Measurements from ENCODE around the gene KDM2B.

Gene KDM2B

DNA sequence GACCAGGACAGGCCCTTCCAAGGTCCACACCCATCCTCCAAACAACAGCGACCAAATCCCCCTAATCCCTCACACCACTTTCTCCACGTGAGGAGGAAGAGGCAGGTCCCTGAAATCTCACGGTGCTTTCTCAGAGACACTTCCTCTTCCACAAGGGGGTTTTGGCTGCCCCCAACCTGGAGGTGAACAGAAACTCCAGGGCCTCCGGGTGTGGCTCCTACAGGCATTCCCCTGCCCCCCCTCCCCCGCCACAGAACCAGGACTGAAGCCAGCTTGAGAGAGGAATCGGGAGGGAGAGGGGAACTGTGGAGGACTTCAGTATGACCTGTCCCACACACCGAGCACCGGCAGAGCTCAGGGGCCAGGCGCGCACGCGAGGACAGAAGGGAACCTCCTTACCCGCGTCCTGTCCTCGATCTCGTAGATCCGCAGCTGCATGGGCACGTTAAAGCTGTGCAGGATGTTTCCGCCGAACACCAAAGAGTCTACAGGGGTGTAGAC lies 60.2 kb downstream of the KDM2B start:
- POLR2A ChIA-PET, result no interaction called here
- CTCF ChIA-PET, result interaction anchor here (1.0 to 1.6 kb wide), 3 partner anchors 18 to 26 kb away, joined by 3 to 4 read pairs (median 3); no protein-coding TSS in a partner anchor
- TF ChIP-seq, protein P1, sequence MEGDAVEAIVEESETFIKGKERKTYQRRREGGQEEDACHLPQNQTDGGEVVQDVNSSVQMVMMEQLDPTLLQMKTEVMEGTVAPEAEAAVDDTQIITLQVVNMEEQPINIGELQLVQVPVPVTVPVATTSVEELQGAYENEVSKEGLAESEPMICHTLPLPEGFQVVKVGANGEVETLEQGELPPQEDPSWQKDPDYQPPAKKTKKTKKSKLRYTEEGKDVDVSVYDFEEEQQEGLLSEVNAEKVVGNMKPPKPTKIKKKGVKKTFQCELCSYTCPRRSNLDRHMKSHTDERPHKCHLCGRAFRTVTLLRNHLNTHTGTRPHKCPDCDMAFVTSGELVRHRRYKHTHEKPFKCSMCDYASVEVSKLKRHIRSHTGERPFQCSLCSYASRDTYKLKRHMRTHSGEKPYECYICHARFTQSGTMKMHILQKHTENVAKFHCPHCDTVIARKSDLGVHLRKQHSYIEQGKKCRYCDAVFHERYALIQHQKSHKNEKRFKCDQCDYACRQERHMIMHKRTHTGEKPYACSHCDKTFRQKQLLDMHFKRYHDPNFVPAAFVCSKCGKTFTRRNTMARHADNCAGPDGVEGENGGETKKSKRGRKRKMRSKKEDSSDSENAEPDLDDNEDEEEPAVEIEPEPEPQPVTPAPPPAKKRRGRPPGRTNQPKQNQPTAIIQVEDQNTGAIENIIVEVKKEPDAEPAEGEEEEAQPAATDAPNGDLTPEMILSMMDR (IDR thresholded peaks at IDR 0.05; ENCODE audit: insufficient read depth, low read length, missing control alignments), result no peak
- no peak overlapping the region for H3K4me3 ChIP-seq (ENCODE audit: low read depth, low read length)
- DNase-seq (ENCODE audit: low read depth, low spot score), result no peak

GRCh38 chr12:121520119-121520518 lies 60.7 kb downstream of the KDM2B start:
- ChIA-PET POLR2A (no interaction called here), CTCF (interaction anchor here (1.2 kb wide), 1 partner anchor 25 kb away, joined by 4 read pairs; no protein-coding TSS in a partner anchor)
- TF ChIP-seq, protein P1 (IDR thresholded peaks at IDR 0.05; ENCODE audit: insufficient read depth, low read length, missing control alignments), result no peak
- no peak overlapping the region for H3K4me3 ChIP-seq (ENCODE audit: low read depth, low read length)
- no peak for DNase-seq (ENCODE audit: low read depth, low spot score)

DNA sequence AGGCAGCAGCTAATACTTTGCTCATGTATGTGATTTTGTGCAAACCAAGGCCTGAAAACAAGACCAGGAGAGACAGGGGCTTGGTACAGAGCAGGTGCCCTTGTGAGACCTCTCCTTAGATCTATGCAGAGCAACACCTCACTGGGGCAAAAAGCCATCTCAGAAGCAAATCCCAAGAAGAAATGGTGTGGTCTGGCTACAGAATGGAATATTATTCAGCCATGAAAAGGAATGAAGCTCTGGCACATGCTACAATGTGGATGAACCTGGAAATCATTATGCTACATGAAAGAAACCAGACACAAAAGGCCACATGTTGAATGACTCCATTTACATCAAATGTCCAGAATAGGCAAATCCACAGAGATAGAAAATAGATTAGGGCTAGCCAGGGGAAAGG lies 61.6 kb downstream of the KDM2B start:
- no peak overlapping the region for H3K4me3 ChIP-seq (ENCODE audit: low read depth, low read length)
- TF ChIP-seq, protein P1 (IDR thresholded peaks at IDR 0.05; ENCODE audit: insufficient read depth, low read length, missing control alignments), result no peak
- POLR2A ChIA-PET, result no interaction called here
- CTCF ChIA-PET, result interaction anchor here (1.3 kb wide), 1 partner anchor 19 kb away, joined by 3 read pairs; no protein-coding TSS in a partner anchor
- no peak for DNase-seq (ENCODE audit: low read depth, low spot score)

GRCh38 chr12:121518656-121519055 lies 62.2 kb downstream of the KDM2B start:
- H3K4me3 ChIP-seq (ENCODE audit: low read depth, low read length), result no peak overlapping the region
- CTCF ChIA-PET, result interaction anchor here (1.3 to 1.8 kb wide), 2 partner anchors 15 to 18 kb away, joined by 3 to 5 read pairs; no protein-coding TSS in a partner anchor
- TF ChIP-seq, protein P1 (IDR thresholded peaks at IDR 0.05; ENCODE audit: insufficient read depth, low read length, missing control alignments), result no peak
- DNase-seq (ENCODE audit: low read depth, low spot score), result no peak
- POLR2A ChIA-PET, result no interaction called here

DNA sequence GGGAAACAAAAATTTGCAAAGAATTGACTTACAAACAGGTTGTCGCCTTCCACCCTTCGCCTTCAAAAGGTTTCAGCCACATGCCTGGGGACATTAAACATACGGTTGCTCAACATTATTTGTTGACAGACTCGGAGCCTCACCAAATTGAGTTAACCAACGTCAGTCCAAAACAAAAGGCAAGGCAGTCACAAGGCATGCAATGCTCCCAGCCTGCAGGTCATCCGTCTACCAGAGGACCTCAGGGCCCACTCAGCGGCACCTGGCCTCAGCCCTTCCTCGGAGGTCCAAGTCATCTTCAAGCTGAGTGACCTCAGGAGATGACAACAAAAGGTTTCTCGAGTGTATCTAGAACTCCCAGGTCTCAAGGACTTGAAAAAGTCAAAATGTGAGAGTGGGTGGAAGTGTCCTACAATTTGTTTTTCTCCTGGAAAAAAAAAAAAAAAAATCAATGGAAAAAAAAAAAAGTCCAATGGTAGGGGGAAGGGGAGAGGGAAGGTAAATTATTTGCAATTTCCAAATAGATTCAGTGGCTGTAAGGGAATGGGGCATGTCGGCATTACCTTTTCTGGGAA lies 64.3 kb downstream of the KDM2B start:
- no peak for DNase-seq (ENCODE audit: low read depth, low spot score)
- ChIA-PET CTCF (interaction anchor here (1.0 to 2.5 kb wide), 4 partner anchors 16 to 111 kb away, joined by 3 to 8 read pairs (median 4); no protein-coding TSS in a partner anchor), POLR2A (no interaction called here)
- no peak overlapping the region for H3K4me3 ChIP-seq (ENCODE audit: low read depth, low read length)
- TF ChIP-seq, protein P1 (IDR thresholded peaks at IDR 0.05; ENCODE audit: insufficient read depth, low read length, missing control alignments), result no peak

DNA sequence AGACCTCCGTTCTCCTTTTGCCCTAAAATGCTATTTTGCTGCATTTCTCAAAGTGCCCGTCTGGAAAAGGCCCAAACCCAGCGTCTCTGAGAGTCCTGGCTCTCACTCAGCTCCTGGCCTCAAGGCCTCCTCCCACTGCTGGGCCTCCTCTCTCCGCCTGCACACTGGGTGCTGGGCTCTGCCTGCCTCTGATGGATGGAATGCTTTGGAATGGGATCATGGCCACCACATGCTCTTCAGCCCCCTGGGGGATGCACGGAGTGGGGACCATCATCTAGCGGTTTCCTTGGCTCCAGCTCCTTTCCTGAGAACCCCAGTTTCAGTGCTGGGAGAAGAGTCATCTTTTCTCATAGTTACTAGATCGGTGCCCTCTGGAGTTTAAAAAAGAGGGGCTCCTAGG lies 65.2 kb downstream of the KDM2B start:
- no peak overlapping the region for H3K4me3 ChIP-seq (ENCODE audit: low read depth, low read length)
- no peak for DNase-seq (ENCODE audit: low read depth, low spot score)
- POLR2A ChIA-PET, result no interaction called here
- TF ChIP-seq, protein P1 (IDR thresholded peaks at IDR 0.05; ENCODE audit: insufficient read depth, low read length, missing control alignments), result no peak
- CTCF ChIA-PET, result interaction anchor here (0.8 to 2.5 kb wide), 5 partner anchors 16 to 167 kb away, joined by 3 to 8 read pairs (median 3); no protein-coding TSS in a partner anchor
